NCI-H446 (cell line): ENCODE data around the gene TMEM114.

ENCODE experiments used
- DNase-seq, 2 experiments: peaks; one replicate each; lab custom pipeline; 2025; lab: John Stamatoyannopoulos, UW

The TMEM114 gene

GRCh38 chr16:8549843-8550412 lies 40.4 kb downstream of the TMEM114 start:
- no peak for DNase-seq

DNA sequence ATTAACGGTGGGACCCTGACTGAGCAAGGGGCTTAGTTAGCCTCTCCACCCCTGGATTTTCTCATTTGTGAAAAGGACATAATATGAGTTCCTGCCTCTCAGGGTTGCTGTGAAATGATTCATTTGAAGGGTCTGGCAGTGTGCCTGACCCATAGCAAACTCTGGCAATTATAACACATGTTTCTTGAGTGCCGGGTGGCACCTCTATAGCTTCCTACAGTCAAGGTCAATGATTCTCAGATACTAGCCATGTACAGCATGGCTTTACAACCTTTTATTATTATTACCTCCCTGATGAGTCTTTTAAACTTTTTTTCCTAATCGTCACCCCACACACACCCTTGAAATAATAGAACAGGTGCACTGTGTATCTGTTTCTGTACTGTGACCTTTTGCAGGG lies 42.1 kb downstream of the TMEM114 start:
- no peak for DNase-seq

GRCh38 chr16:8547762-8548161 lies 42.5 kb downstream of the TMEM114 start:
- DNase-seq, result no peak

- no peak for DNase-seq
Measured at GRCh38 chr16:8544406-8544805, 45.9 kb downstream of the TMEM114 start.

GRCh38 chr16:8543258-8543657 lies 47.1 kb downstream of the TMEM114 start:
- no peak for DNase-seq

GRCh38 chr16:8542393-8542792 lies 47.9 kb downstream of the TMEM114 start:
- no peak for DNase-seq

DNA sequence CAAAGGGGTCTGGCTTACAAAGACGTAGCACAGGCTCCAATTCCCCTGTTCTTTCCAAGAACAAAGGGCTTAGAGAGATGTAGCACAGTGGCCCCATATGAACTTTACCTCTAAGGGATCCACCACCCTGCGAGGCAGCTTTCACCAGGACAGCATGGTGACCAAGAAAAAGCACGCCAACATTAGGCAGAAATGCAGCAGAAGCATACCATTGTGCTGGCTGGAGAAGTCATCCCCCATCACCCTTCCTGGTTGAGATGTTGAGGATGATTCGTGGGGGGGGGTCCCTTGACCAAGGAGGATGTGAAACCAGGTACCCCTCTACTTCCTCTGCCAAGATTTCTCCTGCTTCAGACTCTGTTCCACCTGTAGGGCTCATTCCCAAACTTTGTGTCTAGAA lies 48.4 kb downstream of the TMEM114 start:
- DNase-seq, result no peak

GRCh38 chr16:8537691-8538342 lies 52.5 kb downstream of the TMEM114 start:
- no peak for DNase-seq

DNA sequence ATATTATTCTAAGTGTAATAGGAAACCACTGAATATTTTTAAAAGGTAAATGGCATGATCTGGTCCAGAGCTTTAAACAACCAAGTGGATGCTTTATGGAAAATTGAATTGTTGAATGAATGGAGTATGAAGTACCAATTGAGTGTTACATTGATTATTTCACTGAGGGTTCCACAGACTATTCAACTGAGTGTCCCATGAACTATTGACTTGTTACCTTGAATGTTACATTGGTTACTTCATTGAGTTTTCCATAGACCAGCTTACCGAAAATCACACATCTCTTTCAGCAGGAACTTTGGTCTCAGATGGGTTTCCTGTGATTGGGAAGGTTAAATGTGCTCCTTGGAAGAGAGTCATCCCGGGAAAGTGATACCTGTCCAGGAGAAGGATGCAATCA lies 56.8 kb downstream of the TMEM114 start:
- DNase-seq, result no peak

DNA sequence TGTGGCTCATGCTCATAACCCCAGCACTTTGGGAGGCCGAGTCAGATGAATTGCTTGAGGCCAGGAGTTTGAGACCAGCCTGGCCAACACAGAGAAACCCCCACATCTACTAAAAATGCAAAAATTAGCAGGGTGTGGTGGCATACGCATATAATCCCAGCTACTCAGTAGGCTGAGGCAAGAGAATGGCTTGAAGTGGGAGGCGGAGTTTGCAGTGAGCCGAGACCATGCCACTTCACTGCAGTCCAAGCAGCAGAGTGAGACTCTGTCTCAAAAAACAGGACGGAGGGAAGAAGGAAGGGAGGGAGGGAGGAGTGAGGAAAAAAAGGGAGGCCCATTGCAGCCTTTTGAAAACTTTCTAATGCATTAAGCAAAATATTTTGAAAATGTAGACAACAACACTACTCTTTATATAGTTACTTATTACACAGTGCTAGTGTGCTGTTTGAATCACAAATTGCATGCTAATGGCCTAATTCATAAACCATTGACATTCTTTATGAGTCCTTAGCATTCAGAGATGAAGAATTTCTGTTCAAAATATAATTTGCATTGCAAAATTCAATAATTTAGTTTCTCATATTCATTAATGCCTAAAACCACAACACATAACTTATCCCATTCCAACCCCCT lies 59.4 kb downstream of the TMEM114 start:
- no peak for DNase-seq

GRCh38 chr16:8528471-8528870 lies 61.8 kb downstream of the TMEM114 start:
- DNase-seq, result no peak

DNA sequence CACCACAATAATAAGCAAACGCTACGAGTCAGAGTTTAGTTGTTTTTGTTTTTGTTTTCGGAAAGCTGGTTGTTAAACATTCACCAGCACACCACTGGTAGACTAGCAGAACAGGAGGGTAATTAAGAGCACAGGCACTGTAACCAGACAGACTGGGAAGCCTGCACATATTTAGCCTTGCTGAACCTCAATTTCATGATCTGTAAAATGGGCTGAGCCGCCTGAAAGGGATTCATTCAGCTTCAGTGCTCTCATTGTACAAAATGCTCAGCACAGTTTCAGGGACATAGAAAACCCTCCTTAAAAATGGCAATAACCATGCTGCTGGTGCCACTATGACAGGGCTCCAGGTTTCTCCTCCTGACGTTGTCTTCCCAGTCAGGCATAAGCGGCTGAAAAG lies 66.4 kb downstream of the TMEM114 start:
- DNase-seq, result no peak

GRCh38 chr16:8522757-8523156 lies 67.6 kb downstream of the TMEM114 start:
- no peak for DNase-seq

DNA sequence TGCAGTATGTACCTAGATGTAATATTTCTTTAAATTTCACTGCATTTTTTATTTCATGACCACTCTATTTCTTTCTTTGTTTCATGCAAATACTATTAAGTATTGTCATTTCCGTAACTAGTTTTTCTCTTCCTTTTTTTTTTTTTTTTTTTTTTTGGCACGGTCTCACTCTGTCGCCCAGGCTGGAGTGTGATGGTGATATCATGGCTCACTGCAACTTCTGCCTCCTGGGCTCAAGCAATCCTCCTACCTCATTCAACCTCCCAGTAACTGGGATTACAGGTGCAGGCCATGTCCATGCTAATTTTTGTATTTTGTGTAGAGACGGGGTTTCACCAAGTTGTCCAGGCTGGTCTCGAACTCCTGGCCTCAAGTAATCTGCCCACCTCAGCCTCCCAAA lies 70.7 kb downstream of the TMEM114 start:
- no peak for DNase-seq
